H1 (cell line): ENCODE data around the gene CASKIN2. TPM values are rescaled to one million over a fixed set of nuclear protein-coding genes. Genes with fewer than 3 reads are reported as not detected.

Source experiments
- MAX ChIP-seq: IDR thresholded peaks from 2 replicates; pipeline ENCODE4 v1.6.1; 2012; ENCODE audit warnings: inconsistent platforms
- polyA plus RNA-seq, 7 experiments: library from polyadenylated mRNA; depleted of rRNA in 3 of 7; stranded (reverse) in 5 of 7; unstranded in 2 of 7; fragments of >200 nt in 5 of 7; fragments of 200-250 nt in 2 of 7; gene quantifications; 1 replicate in 5 of 7; 2 replicates in 1 of 7; 4 replicates in 1 of 7; pipeline versions ENCODE4 v1.2.1 to v1.2.3, GENCODE V29; 2011 to 2013; ENCODE audit warnings: missing spikeins in 2 of 7, mixed read lengths in 2 of 7
- total RNA-seq: library from RNA; stranded (reverse); fragmentation: NEBNext Ultra II Directional; extraction: Animal tissue kit (Norgen Biotek cat#: 25700); gene quantifications from 2 replicates; pipeline ENCODE4 v1.2.1, GENCODE V29; 2021

Gene CASKIN2
- total and polyA plus RNA-seq, 2 of the 8 experiments (the other 6 are each of a cell fraction or from before 2014, with no cell fraction given), result 6.7 to 32.3 TPM

DNA sequence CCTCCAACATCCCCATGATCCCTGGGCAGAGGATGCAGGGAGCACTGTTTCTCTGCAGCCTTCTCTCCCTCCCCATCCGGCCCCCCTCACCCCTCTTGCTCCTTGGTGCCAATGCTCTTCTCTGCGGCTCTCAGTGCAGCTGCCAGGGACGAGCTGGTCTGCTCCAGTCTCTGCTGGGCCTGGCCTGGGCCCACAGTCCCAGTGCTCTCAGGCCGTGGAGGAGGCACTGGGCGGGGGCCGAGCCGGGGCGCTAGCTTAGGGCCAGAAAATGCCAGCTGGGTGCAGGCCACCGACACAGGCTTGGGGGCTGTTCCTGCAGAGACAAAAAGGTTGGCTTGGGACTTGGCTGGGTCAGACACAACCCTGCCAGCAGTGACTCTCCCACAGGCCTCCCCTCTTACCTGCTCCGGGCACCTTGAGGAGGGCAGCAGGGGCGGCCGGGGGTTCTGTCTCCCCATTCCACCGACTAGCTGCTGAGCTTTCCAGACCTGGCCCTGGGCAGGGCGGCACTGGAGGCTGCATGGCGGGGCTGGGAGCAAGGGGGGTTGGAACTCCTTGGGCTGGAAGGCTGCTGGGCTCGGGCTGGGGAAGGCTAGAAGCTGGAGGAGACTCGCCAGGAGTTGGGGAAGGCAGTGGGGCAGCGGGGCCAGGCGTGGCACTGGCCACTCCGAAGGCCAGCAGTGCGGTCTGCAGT lies 13.8 kb downstream of the CASKIN2 start (continued):
- no peak for TF ChIP-seq MAX
